ENCODE measurements around the gene GALNT7. TPM values are rescaled to one million over a fixed set of nuclear protein-coding genes. Genes with fewer than 3 reads are reported as not detected.

Gene GALNT7
- total RNA-seq, 1 experiment from 2014 or later = 21.9 TPM

DNA sequence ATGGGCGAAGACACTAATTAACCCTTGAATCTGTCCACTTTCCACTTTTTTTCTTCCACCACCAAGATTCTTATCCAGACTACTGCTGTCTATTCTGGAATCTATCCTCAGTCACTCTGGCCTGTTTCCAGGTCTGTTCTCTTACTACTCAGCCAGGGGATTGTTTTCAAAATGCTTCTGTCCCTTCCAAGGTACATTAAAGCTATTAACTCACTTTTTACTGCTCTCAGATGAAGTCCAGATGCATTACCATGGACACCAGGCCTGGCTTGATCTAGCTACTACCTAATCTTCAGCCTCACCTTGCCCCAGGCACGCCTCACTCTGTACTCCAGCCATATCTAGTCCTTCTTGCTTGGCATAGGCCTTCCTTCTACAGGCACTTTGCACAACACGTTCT, 66.4 kb downstream of the GALNT7 start:
- no peak for DNase-seq (ENCODE audit: low read depth)

DNA sequence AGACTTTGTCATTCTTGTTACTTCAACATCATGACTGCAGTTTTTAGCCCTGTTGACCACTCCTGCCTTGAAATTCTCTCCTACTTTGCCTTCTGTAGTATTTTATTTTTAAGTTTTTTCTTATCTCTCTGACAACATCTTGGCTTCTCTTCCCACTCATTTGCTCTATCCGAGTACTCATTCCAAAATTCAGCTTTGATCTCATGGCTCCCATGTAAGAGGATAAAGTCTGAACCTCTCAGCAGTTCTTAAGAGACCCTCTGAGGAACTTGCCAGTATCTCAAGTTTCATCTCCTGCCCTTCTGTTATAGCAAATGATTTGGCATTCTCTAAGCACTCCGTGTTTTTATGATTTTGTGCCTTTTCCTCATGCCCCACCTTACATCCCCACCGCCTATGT, 67.7 kb downstream of the GALNT7 start:
- no peak for DNase-seq (ENCODE audit: low read depth)

DNA sequence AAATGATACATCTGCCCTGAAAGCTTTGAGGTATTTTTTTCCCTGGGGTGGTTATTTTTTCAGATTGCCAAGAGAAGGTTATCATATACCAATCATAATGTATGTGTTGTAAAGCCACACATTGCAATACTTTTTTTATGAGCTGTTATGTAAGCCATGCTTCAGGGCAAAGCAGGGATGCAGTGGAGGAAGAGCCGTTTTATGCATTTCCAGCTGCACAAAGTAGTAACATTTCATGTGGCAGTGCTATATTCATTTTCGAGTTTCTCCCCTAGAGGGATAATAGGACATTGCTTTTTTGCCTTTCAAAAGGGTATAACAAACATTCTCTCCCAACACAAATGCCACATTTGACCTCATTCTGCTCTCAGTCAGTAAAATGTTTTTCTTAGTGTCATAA, 68.5 kb downstream of the GALNT7 start:
- no peak for DNase-seq (ENCODE audit: low read depth)

DNA sequence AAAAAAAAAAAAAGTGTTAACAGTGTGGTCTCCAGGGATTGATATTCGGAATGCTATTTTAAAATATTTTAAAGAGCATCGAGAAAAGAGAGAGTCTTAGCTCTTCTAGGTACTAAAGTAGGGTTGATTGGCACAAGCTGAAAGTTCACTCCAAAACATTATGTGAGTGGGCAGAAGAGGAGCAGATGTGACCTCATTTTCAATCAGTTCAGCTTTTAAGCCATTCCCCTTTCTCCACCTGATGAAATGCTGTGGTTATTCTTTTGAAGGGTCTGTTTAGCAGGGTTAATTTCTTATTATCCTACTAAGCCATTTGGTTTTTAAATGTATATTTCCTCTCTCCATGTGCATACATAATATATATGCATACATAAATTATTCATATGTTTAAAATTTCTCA, 69.2 kb downstream of the GALNT7 start:
- no peak for DNase-seq (ENCODE audit: low read depth)

DNA sequence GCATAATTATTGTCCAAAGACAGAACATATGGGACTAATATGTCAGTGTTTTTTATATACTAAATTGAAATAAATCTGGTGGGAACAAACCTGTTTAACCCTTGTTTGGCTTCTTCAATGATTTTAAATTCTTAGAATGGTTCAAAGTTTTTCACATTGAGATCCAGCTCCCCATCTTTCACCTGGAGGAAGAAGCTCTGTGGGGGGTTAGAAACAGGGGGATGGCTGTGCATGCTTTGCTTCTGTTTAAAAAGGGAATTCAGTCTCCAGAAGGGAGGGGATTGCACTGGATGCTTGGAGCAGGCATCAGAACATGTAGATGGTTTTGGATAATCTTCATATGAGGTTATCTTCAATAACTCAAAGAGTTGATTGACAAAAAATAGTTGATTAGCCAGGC, 72.1 kb downstream of the GALNT7 start:
- no peak for DNase-seq (ENCODE audit: low read depth)

DNA sequence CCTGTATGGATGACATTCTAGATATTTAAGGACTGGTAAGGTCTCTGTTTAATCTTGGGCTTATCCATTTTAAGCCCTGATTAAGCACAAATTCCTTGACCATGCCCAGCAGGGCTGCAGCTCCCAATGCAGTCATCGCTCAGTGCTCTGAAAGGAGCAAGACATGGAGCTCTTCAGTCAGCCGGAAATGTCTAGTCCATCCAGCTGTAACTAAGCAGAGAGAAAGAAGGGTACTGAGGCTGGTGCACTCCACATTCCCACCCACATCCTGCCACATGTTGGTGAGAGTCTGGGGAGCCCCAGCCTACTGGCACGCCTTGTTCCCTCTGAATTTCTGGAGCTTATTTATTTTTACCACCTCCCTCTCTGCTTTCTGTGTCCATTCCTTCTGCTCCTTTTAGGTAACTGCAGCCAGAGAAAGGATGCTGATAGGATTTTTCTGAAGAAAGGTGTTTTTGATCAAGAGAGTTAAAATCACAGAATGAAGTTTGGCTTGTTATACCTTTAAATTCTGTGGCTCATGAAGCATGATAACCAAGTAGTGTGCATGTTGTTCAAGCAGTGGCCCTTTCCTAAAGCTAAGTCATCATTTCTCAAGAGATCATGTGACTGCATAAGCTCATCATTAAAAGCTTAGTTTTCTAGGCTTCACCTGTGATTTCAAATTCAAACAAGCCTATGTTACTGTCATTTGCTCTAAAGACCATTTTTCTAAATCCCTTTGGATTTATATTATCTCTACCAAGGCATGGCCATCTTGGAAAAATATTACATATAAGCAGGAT, 74.0 kb downstream of the GALNT7 start:
- DNase-seq (ENCODE audit: low read depth) = no peak

DNA sequence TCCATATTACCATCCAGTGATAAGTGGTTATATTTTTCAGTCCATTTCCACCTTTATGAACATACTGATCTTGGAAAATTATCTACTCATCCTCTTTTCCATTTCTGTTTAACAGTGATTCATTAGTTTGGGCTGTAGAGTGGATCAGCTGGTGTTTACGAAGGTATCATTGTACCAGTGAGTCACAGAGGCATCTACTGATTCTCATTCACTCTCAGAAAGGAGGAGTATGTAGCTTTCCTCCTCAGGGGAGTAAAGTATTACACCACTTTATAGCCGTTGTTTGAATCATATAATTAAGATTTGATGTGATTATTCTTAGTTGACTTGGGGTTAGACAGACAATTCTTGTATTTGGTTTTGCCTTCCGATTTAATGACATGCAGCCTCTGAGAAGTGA, 74.7 kb downstream of the GALNT7 start:
- peak; percentile 45 for DNase-seq (ENCODE audit: low read depth)

DNA sequence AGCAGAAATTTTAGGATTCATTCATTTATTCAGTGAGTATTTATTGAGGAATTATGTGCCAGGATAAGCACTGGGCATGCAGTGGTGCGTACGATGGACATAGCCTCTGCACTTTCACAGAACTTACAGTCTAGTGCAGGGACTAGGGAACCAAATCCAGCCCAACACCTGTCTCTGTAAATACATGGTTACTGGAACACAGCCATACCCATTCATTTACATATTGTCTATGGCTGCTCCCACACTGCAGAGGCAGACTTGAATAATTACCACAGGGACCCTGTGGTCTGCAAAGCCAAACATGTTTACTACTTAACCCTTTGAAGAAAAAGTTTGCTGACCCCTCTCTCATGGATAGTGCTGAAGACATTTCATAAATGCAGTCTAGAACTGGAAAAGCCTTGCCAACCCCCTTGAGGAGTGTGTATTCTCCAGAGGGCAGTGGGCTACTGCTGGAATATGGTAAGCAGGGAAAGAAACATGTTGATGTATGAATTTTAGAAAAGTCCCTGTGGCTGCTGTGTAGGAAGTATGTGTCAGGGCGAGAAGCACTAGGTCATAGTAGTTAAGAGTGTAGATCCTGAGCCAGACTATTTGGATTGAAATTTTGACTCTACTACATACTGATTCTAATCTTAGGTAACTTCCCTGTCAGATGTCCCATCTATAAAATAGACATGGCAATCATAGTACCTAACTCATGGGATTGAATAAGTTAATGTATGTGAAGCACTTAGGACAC, 75.5 kb downstream of the GALNT7 start:
- no peak for DNase-seq (ENCODE audit: low read depth)

DNA sequence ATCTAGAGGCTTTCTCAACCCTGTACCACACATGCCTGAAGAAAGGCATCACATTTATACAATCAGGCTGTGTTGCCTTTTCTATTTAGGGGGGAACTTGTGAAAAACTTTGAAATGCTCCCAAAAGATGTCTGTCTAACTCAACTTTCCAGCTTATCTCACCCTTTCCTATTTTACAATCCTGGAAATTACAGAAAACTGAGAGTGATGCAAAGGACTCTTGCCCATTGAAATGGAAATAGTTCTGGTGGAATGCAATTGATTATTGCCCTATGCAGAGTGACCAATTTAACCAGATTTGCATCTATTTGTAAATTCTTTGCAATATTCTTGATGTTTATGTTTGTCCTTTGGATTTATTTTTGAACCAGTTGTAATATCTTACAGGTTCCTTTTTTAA, 77.3 kb downstream of the GALNT7 start:
- DNase-seq (ENCODE audit: low read depth) = no peak

DNA sequence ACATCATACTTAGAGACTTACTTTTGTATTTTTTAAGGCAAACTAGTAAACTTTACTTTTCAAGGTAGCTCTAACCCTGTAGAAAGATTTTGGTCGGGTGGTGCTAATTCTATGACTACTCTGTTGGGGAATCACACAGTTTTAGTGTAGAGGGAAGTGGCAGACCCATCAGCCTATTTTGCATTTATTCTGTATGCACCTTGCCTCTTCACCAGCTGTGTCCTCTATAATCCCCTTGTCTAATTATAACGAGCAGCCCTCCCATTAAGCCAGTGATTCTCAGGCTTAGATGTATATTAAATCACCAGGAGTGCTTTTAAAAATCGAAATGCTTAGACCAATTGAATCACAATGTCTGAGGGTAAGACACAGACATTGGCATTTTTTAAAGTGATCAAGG, 78.1 kb downstream of the GALNT7 start:
- DNase-seq (ENCODE audit: low read depth) = no peak

DNA sequence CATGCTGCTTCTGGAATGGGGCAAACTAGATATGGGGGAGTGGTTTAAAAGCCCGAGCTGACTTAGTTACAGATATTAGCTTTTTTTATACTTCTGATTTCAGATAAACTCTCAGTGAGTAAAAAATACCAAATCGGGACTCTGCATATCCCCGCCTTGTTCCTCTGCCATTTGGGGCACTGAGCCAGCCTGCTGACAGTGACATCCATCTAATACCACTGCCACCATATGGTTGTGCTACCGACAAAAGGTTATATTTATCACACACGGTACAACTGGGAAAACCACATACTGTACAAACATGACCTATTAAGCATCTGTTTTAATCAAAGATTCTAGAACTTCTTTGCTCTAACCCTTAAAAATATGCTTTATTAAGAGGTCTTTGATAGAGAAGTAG, 78.7 kb downstream of the GALNT7 start:
- DNase-seq (ENCODE audit: low read depth) = no peak

DNA sequence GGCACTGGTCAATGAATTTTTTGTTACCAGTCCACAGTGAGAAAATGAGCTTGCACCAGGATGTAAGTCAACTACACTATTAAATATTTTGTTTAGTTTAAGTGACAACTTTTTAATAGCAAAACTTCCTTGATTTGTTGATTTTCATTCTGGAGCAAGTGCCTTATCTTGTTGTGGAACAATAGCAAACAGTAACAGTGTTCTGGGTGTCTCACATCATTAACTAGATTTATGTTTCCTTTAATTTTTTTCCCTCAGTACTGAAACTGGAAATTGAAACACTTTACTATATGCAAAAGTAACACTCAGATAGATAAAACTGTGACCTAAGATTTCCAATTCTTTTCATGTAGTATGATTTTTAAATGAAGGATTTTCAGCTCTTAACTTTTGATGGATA, 80.1 kb downstream of the GALNT7 start:
- no peak for DNase-seq (ENCODE audit: low read depth)

DNA sequence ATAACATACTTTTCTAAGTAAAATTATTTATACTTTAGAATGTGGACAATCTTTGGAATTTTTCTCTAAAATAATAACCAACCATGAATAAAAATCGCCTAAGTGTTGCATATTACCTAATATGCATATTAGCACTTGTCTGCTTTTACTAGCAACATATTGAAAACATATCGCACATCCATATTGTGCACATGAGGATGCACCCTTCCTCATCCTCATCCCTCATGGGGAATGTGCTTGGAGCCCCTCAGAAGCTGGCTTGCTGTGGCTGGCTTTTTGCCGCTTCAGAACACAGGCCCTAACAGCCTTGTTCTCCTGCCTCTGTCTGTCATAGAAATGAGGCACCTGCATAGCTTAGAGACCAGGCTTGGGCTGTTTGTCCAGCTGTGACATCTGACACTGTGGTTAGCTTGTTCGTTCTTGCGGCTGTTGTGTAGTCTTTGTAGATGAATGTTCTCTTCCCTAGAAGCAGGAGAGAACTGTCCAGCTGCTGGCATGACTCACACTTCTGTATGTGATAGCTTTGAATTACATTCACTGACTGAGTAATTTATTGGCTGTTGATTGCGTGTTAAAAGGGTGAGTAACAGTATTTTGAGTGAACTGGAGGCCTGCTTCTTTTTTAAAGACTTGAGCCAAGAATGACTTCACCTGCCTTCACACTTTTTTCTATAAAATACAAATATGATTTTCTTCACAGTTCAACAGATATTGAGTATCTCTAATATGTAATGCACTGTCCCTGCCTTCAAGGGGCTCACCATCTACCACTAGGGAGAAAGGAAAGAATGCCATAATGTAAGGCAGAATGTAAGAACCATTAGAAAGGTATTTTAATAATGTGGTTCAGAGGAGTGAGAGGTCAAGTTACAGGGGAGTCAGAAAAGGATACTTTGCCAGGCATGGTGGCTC, 83.7 kb downstream of the GALNT7 start:
- peak; percentile 91 for DNase-seq (ENCODE audit: low read depth)

DNA sequence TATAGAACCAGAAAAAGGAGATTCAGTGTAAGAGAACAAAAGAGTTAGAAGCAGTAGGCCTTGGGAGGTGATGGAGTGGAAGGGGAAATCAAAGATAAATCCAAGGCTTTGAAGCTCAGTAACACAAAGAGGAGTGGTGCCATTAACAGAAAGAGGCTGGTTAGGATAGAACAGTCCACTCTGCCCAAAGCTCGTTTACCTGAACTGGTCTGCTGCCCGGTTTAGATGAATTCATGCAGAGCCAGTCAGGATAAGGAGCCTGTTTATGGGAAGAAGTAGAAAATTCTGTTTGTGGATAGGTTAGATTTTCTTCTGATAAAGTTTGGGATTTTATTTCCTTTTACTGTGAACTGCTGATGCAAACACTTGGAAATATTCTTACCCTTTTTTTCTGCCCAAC, 85.0 kb downstream of the GALNT7 start:
- no peak for DNase-seq (ENCODE audit: low read depth)

DNA sequence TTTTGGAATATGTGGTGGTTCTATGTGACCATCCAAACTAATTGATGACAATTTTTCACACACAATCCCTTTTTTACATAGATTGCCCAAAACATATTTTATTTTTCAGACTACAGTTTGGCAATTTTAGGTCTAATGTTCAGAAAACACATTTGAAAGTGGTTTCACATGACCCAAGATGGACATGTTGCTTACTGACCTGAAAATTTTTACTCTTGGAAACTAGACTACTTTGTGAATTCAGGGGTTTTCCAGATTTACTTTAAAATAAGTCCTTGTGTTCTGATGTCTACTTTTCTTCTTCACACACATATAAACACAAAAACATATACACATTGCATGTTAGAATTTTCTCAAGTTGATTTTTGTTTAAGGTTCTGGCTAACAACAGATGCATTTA, 86.0 kb downstream of the GALNT7 start:
- no peak for DNase-seq (ENCODE audit: low read depth)

DNA sequence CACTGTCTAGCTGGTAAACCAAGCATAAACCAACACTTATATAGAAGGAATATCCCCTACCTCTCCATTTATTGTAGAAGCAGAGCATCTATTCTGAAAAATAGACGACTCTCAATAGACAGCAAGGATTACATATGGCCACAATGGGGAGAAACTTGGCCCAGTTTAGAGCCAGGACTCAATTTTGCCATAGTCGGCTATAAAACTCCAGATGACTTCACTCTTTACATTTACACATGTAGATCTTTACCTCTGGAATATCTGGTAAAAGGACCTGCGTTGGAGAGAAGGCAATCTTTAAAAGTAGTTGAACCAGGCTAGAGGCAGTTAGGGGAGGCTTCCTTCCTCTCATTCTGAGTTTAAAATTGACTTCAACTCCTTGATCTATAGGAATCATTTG, 88.2 kb downstream of the GALNT7 start:
- DNase-seq (ENCODE audit: low read depth) = no peak

DNA sequence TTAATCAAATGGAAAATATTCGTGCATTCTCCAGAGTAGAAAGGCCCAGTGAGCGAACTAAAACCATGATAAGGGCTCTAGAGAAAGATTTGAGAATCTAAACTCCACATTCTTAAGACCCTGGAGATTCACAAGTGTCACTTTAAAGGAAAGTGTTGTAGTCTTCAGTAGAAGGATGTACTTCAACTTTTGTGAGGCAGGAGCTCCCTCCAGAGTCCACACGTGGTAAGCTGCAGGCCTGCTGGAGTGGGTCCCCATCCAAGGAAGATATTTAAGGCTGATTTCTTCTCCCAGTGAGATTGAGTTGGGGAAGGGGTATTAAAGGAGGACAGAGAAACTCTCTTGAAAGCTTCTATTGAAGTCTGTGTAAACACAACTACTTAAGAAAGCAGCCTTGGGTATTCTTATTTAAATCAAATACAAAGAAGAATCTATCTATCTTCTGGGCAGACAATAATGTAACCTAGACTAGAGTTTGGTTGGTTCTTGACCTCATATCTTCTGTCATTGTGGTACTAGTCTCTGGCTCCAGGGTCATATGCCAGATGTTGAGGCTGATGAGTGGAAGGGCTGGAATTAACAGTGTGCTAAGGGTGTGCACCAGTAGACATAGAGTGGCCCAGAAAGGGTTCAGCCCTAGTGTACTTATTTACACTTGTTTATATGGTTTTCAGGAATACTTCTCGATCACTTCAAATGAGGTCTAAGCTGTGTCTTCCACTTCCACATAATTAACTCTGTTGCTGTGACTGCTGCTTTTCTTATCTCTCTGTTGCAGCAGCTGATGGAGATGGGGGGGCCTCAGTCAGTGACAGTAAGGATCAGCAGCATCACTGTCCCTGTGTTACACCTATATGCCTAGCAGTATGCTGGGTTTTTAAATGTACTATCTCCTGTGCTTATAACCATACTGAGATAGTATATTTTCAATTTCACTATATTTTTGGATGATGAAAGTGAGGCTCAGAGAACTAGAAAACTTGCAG, 89.4 kb downstream of the GALNT7 start:
- peak; percentile 44 for DNase-seq (ENCODE audit: low read depth)

DNA sequence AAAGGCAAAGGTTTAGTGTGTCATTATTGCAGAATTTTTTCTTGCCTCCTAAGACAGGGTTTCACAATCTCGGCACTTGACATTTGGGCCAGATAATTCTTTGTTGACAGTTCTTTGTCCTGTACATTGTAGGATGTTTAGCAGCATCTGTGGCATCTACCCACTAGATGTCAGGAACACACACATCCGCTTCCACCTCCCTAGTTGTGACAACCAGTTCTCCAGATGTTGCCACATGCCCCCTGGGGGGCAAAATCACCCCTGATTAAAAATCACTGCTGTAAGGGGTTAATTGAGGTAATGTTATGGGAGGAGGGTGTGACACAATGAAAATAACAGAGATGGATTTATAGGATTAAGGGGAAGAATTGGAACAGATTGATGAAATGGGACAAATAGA, 90.3 kb downstream of the GALNT7 start:
- DNase-seq (ENCODE audit: low read depth) = no peak

DNA sequence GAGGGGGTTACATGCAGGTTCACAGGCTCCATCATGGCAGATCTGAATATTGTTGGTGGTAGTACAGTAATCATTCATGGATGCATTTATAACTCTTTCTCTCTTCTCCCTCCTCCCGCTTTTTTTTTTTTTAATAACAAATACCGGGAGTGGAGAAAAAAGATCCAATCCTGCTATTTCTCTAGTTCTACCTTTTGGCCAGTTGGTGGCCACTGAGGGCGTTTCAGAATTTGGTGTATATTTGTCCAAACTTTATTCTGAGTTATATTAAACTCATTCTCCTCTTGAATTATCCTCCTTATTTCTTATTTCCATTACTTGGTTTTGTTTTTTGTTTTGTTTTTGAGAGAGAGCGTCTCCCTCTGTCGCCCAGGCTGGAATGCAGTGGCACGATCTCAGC, 90.7 kb downstream of the GALNT7 start:
- DNase-seq (ENCODE audit: low read depth) = no peak

DNA sequence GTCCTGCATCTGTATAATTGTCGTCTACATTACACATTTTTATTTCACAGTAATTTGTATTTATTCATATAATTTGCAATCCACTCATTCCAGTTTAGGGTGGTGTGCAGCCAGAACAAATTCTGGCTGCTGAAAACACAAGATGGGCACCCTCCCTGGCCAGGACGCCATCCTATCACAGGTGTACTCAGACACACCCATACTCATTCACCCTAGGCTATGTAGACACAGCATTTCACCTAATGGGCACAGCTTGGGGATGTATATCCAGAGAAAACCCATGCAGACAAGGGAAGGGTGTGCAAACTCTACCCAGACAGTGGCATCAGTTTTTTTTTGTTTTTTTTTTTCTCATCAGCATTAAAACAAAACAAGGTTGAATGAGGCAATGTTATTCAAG, 92.4 kb downstream of the GALNT7 start:
- DNase-seq (ENCODE audit: low read depth) = no peak

DNA sequence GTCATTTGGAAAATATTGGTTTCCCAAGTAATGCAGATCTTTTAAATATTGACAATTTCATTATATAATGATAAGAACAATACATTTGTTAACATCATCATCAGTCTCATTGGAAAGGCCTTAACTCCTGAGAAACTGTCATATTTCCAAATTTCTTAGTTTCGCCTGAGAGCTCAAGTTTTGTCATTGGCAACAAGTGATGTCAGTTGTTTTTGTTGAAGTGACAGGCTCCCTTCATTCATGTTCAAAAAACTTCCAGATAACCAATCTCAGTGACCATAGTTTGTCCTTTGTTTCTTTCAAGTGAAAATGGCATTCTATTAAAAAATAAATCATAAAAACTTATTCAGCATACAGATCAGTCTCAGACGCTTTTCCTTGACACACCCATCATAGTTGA, 93.8 kb downstream of the GALNT7 start:
- DNase-seq (ENCODE audit: low read depth) = no peak
